ENCODE measurements around the gene CRTAC1.

CRTAC1 gene

DNA sequence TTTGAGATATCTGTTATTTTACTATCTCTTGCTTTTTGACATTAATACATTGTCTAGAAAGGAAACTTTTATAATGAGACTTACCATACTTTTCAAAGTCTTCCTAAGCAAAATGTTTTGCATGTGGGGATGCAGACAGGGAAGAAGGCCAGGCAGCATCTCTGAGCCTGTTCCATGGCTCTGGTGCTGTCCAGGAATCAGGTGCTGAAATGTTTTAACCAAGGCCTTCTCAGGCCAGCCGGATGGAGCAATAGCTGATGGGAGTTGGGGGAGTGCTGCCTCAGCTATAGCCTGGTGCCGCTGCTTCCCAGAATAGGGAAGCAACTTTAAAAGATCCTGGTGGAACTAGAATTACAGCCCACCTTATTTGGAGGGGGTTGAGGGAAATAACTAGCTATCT lies 38.5 kb downstream of the CRTAC1 start:
- no peak overlapping the region for H3K27ac ChIP-seq
- TF ChIP-seq ZFX (IDR thresholded peaks at IDR 0.05): no peak
- no peak for TF ChIP-seq CTCF (conservative IDR thresholded peaks at IDR 0.05)

DNA sequence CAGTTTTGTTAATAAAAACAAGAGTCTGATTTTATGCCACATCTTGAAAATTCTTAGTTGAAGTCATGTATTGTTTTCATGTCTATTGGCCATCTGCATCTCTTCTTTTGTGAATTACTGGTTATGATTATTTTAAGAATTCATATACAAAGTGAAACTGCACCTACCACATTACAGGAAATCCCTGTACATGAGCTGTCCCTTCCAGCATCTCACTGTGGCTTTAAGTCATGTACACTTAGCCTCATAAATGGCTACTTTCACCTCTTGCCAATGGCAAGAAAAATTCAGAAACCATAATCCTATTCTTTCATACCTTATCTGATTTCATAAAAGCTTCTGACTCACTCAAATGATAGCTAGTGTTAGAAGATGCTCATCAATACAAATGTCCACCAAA lies 48.6 kb downstream of the CRTAC1 start:
- TF ChIP-seq CTCF (conservative IDR thresholded peaks at IDR 0.05) (no peak), ZFX (IDR thresholded peaks at IDR 0.05) (no peak)

DNA sequence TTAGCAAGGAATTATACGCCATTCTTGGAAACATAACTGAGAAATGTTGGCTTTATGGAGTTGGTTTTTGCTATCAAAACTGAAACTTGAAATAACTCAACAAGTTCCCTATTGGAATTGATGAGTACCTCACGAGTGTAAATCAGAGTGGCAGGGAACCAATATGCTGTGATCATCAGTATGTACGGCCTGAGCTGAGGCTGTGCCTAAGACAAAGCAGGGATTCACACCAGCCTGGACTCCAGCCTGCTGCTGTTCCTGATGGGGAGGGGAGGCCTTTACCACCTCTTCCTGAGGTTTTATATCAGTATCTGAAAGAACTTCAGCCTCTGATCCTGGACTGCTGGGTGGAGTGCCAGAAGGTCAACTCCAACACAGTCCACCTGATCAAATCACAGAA lies 52.7 kb downstream of the CRTAC1 start:
- no peak overlapping the region for H3K27ac ChIP-seq
- TF ChIP-seq CTCF (conservative IDR thresholded peaks at IDR 0.05) (no peak), ZFX (IDR thresholded peaks at IDR 0.05) (no peak)

More for the DNA sequence above, 48.6 kb downstream of the CRTAC1 start:
- no peak overlapping the region for H3K27ac ChIP-seq

DNA sequence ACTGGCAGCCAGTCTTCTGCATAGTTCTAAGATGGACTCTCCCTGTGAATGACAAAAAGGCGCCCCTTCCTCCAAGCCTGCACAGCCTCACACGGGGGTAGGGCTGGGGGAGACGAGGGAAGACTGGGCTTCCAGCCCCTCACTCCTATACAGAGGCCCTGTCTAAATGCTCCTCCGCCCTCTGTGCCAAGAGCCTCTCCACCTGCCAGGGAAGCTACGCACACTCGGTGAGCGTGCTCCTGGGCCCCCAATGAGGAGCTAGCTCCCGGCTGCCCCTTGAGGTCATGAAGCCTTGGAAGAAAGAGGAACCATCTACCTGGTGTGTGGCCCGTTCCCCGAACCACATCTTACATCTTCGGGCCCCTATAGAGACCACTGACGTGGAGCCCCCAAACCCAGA lies 54.8 kb downstream of the CRTAC1 start:
- no peak for TF ChIP-seq CTCF (conservative IDR thresholded peaks at IDR 0.05)
- TF ChIP-seq ZFX (IDR thresholded peaks at IDR 0.05): no peak
- H3K27ac ChIP-seq: no peak overlapping the region

GRCh38 chr10:97974526-97975525 lies 55.6 kb downstream of the CRTAC1 start:
- TF ChIP-seq ZFX (IDR thresholded peaks at IDR 0.05) (no peak), CTCF (conservative IDR thresholded peaks at IDR 0.05) (no peak)
- H3K27ac ChIP-seq: no peak overlapping the region

- no peak for TF ChIP-seq CTCF (conservative IDR thresholded peaks at IDR 0.05)
- TF ChIP-seq ZFX (IDR thresholded peaks at IDR 0.05): no peak
- H3K27ac ChIP-seq: no peak overlapping the region
These were observed 56.3 kb downstream of the CRTAC1 start for GRCh38 chr10:97974100-97974499.

- no peak overlapping the region for H3K27ac ChIP-seq
- TF ChIP-seq ZFX (IDR thresholded peaks at IDR 0.05) (no peak), CTCF (conservative IDR thresholded peaks at IDR 0.05) (no peak)
These were observed 60.8 kb downstream of the CRTAC1 start for GRCh38 chr10:97969538-97970079.
